MCF 10A (cell line): ENCODE data around the gene HS3ST6. TPM values are rescaled to one million over a fixed set of nuclear protein-coding genes. Genes with fewer than 3 reads are reported as not detected.
"Not testable (repeated sequence)": the region's sequence is repeated elsewhere in the genome, so short reads cannot be mapped to it uniquely, and the experiment has no call there.

Experiments used
- BruUV-seq: library from RNA; stranded (reverse); fragments of 400-500 nt; replicated peaks from 2 replicates; lab custom pipeline; 2021; lab: Mats Ljungman, UMichigan
- CTCF ChIA-PET: fragments of 300-600 bp; sonication (Branson Sonifier 250); formaldehyde crosslinking; extraction: SDS; loops from one replicate; lab custom pipeline; 2021; ENCODE audit warnings: antibody characterized with exemption, inconsistent platforms; lab: Yijun Ruan, JAX
- POLR2A ChIA-PET: fragments of 300-600, 350-650 bp; sonication (Branson Sonifier 250); formaldehyde crosslinking; extraction: SDS; loops from one replicate; lab custom pipeline; 2020; ENCODE audit warnings: antibody characterized with exemption, inconsistent platforms; lab: Yijun Ruan, JAX
- DNase-seq: peaks from one replicate; pipeline ENCODE4 v3.0.0-alpha.2; 2018; ENCODE audit not compliant: unreplicated experiment
- H3K27ac Mint-ChIP-seq: one replicate; pipeline ENCODE4 v1.8.0; 2022; ENCODE audit warnings: mild to moderate bottlenecking, low read depth, mixed read lengths; ENCODE audit not compliant: unreplicated experiment
- H3K27me3 Mint-ChIP-seq: one replicate; pipeline ENCODE4 v1.8.0; 2022; ENCODE audit warnings: mixed read lengths; ENCODE audit not compliant: insufficient read depth, unreplicated experiment
- H3K36me3 Mint-ChIP-seq: one replicate; pipeline ENCODE4 v1.8.0; 2022; ENCODE audit warnings: mild to moderate bottlenecking, moderate library complexity, mixed read lengths; ENCODE audit not compliant: insufficient read depth, unreplicated experiment
- H3K4me1 Mint-ChIP-seq: one replicate; pipeline ENCODE4 v1.8.0; 2022; ENCODE audit warnings: mixed read lengths; ENCODE audit not compliant: insufficient read depth, unreplicated experiment
- H3K4me3 Mint-ChIP-seq: one replicate; pipeline ENCODE4 v1.8.0; 2022; ENCODE audit warnings: mild to moderate bottlenecking, moderate library complexity, mixed read lengths; ENCODE audit not compliant: unreplicated experiment
- H3K9me3 Mint-ChIP-seq: one replicate; pipeline ENCODE4 v1.8.0; 2022; ENCODE audit warnings: mixed read lengths; ENCODE audit not compliant: unreplicated experiment
- intact Hi-C: fragments of 100-400 bp; cut with micrococcal nuclease; formaldehyde crosslinking; loops from 2 replicates; pipeline ENCODE4 v1.14.1; 2022
- total RNA-seq: library from RNA; stranded (reverse); gene quantifications from 2 replicates; pipeline ENCODE4 v1.2.3, GENCODE V29; 2022
- TF ChIP-seq, protein P1 (sequence below): fragments of 200-600 bp; IDR thresholded peaks from one replicate; pipeline ENCODE4 v1.8.0; 2022; ENCODE audit warnings: antibody characterized with exemption, mild to moderate bottlenecking; ENCODE audit not compliant: unreplicated experiment

Gene HS3ST6
- total RNA-seq, 1 experiment from 2014 or later = not detected

DNA sequence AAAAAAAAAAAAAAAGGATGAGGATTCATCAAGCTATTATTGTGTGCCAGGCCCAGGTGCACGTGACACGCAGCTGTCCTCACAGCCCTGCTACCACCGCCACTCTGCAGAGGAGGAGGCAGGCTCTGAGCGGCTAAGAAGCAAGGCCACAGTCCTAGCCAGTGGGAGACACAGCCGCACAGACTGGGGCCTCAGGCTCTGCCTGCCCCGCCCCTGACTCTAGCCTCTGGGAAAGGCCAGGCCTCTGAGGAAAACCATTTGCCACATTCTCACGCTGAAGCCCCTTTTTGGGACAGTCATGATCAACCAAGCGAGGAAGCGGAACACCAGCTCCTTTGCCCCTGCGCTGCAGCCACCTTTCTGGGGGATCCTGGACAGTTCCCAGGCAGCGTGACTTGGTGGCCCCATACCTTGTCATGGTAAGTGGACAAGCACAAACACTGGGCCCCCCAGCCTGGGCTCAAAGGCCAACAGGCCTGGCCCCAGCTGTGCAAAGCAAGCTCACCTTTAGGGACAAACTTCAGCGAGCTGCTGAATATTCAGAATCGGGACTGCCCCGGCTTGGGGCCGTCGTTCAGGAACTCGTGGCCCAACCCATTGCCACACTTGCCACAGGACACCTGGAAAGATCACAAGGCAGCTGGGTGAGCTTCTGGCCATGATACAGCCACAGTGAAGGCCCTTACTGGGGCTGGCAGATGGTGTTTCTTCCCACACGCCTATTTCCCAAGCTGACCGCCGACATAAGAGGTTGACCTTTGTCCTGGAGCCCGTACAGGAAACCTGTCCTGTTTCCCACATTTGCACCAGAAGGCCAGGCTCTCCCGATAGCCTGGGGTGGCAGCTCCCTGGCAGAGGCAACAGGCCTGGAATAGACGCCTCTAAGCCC lies 22.3 kb upstream of the HS3ST6 start:
- Mint-ChIP-seq H3K27me3 (no peaks in the 10 kb centered on the region), H3K36me3 (peaks cover 22% of the 10 kb centered on the region), H3K27ac (no peak overlapping the region), H3K4me1 (peaks cover 5% of the 10 kb centered on the region), H3K4me3 (no peak overlapping the region), H3K9me3 (no peaks in the 10 kb centered on the region)
- intact Hi-C loops = no loop called here
- POLR2A ChIA-PET = interaction anchor here (1.4 to 1.5 kb wide), 2 partner anchors 18 to 24 kb away, joined by 3 to 4 read pairs; partner anchors contain the start of gene RPS2
- BruUV-seq = no TSS peak
- CTCF ChIA-PET = interaction anchor here (0.8 to 1.8 kb wide), 4 partner anchors 10 to 1616 kb away, joined by 3 to 8 read pairs (median 3); no protein-coding TSS in a partner anchor
- no peak for DNase-seq
- TF ChIP-seq, protein P1, sequence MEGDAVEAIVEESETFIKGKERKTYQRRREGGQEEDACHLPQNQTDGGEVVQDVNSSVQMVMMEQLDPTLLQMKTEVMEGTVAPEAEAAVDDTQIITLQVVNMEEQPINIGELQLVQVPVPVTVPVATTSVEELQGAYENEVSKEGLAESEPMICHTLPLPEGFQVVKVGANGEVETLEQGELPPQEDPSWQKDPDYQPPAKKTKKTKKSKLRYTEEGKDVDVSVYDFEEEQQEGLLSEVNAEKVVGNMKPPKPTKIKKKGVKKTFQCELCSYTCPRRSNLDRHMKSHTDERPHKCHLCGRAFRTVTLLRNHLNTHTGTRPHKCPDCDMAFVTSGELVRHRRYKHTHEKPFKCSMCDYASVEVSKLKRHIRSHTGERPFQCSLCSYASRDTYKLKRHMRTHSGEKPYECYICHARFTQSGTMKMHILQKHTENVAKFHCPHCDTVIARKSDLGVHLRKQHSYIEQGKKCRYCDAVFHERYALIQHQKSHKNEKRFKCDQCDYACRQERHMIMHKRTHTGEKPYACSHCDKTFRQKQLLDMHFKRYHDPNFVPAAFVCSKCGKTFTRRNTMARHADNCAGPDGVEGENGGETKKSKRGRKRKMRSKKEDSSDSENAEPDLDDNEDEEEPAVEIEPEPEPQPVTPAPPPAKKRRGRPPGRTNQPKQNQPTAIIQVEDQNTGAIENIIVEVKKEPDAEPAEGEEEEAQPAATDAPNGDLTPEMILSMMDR = no peak

DNA sequence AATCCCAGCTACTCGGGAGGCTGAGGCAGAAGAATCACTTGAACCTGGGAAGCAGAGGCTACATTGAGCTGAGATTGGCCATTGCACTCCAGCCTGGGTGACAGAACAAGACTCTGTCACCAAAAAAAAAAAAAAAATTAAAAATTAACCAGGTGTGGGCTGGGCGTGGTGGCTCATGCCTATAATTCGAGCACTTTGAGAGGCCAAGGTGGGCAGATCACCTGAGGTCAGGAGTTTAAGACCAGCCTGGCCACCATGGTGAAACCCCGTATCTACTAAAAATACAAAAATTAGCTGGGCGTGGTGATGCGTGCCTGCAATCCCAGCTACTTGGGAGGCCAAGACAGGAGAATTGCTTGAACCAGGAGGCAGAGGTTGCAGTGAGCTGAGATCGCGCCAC lies 21.6 kb upstream of the HS3ST6 start:
- ChIA-PET CTCF (interaction anchor here (0.6 to 1.4 kb wide), 4 partner anchors 10 to 1615 kb away, joined by 3 read pairs; no protein-coding TSS in a partner anchor), POLR2A (interaction anchor here (1.5 kb wide), 1 partner anchor 25 kb away, joined by 4 read pairs; the partner anchor contains the start of gene RPS2)
- DNase-seq, H3K9me3 Mint-ChIP-seq, intact Hi-C loops, H3K4me3 Mint-ChIP-seq, H3K27me3 Mint-ChIP-seq, BruUV-seq, H3K27ac Mint-ChIP-seq, H3K4me1 Mint-ChIP-seq: not testable (repeated sequence)
- H3K36me3 Mint-ChIP-seq = peaks cover 22% of the 10 kb centered on the region

DNA sequence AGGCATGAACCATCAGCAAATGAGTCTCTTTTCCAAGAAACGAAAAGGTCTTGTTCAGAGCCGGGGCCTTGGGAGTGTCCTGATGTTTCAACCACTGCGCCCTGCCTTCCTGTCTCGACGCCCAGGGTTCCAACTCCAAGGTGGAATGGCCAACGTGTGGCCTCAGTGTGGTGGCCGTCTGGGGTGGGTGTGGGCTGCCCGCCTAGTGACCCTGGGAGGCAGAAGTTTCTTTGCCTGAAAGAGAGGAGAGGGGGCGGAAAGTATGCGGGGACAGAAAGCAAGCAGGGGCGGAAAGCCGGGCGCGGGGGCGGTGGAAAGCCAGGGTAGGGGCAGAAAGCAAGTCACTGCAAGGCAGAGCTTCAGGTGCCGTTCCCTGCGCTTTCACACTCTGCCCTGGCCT lies 20.7 kb upstream of the HS3ST6 start:
- POLR2A ChIA-PET = no interaction called here
- Mint-ChIP-seq H3K36me3 (peaks cover 22% of the 10 kb centered on the region), H3K27me3 (no peaks in the 10 kb centered on the region), H3K4me3 (no peak overlapping the region), H3K4me1 (peaks cover 5% of the 10 kb centered on the region), H3K9me3 (no peaks in the 10 kb centered on the region), H3K27ac (no peak overlapping the region)
- CTCF ChIA-PET = interaction anchor here (0.7 to 1.4 kb wide), 2 partner anchors 73 to 89 kb away, joined by 3 read pairs; no protein-coding TSS in a partner anchor
- TF ChIP-seq, protein P1 = no peak
- BruUV-seq = no TSS peak
- intact Hi-C loops = no loop called here
- DNase-seq = no peak

DNA sequence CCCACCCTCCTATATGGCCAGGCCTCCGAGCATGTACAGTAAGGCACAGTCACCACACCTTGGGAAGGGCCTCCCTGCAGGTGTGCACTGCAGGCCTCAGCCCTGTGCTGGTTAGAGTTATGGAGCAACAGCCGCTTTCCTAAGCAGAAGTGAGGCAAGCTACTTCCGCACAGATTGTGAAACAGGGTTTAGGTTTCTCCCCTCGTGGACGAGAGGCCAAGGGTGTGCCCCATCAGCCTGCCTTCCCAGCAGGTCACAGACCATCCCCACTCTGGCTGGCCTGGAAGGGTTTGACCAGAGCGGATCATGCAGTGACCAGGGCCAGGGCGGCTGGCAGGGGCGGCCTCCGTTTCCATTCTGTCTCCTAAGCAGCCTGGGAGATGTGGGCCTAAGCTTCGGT lies 20.1 kb upstream of the HS3ST6 start:
- no peak overlapping the region for H3K4me3 Mint-ChIP-seq
- peak; percentile 78 for DNase-seq
- no TSS peak for BruUV-seq
- no peaks in the 10 kb centered on the region for H3K9me3 Mint-ChIP-seq
- peaks cover 5% of the 10 kb centered on the region for H3K4me1 Mint-ChIP-seq
- TF ChIP-seq, protein P1 = no peak
- H3K27ac Mint-ChIP-seq = no peak overlapping the region
- intact Hi-C loops = no loop called here
- peaks cover 22% of the 10 kb centered on the region for H3K36me3 Mint-ChIP-seq
- POLR2A ChIA-PET = interaction anchor here (0.7 to 1.4 kb wide), 2 partner anchors 15 to 27 kb away, joined by 3 to 7 read pairs; partner anchors contain the start of gene RPS2
- H3K27me3 Mint-ChIP-seq = no peaks in the 10 kb centered on the region
- CTCF ChIA-PET = interaction anchor here (0.7 to 1.3 kb wide), 2 partner anchors 14 to 88 kb away, joined by 3 read pairs; no protein-coding TSS in a partner anchor
